K562 (cell line): ENCODE data around the gene TUBB2A. TPM values are rescaled to one million over a fixed set of nuclear protein-coding genes. Genes with fewer than 3 reads are reported as not detected.

ENCODE experiments used
- CCNT2 ChIP-seq: IDR thresholded peaks from 2 replicates; pipeline ENCODE4 v1.6.1; 2011; ENCODE audit warnings: borderline replicate concordance, low read depth, mild to moderate bottlenecking, moderate library complexity, mixed read lengths, low read length; ENCODE audit not compliant: insufficient read length; ENCODE audit errors: extremely low read depth
- ETV6 ChIP-seq, 3 experiments: fragments of 150-350 bp in 1 of 3; sonication (generic) in 1 of 3; formaldehyde crosslinking in 1 of 3; IDR thresholded peaks; 2 replicates each; pipeline versions ENCODE4 v1.6.1 to v1.8.0; 2014 to 2022; ENCODE audit warnings: borderline replicate concordance in 2 of 3, low read depth in 2 of 3, antibody characterized with exemption in 1 of 3, low read length in 1 of 3, mild to moderate bottlenecking in 1 of 3, missing genetic modification reagents in 1 of 3
- HDGF ChIP-seq: fragments of 450-650 bp; IDR thresholded peaks from 2 replicates; pipeline ENCODE4 v1.6.1; 2016
- KLF16 ChIP-seq: IDR thresholded peaks from 2 replicates; pipeline ENCODE4 v1.6.1; 2016; ENCODE audit warnings: antibody characterized with exemption
- MTA1 ChIP-seq: fragments of 450-650 bp; IDR thresholded peaks from 2 replicates; pipeline ENCODE4 v1.6.1; 2017; ENCODE audit warnings: borderline replicate concordance
- OTX1 ChIP-seq: fragments of 450-650 bp; formaldehyde crosslinking; IDR thresholded peaks from 2 replicates; pipeline ENCODE4 v1.4.0; 2022; ENCODE audit warnings: mild to moderate bottlenecking
- PRPF4 ChIP-seq: fragments of 200-400 bp; formaldehyde crosslinking; IDR thresholded peaks from one replicate; pipeline ENCODE4 v1.6.1; 2017; ENCODE audit warnings: low read length, low read depth, mild to moderate bottlenecking; ENCODE audit not compliant: insufficient read depth, poor library complexity, severe bottlenecking
- RBFOX2 ChIP-seq: fragments of 200-400 bp; formaldehyde crosslinking; IDR thresholded peaks from 2 replicates; pipeline ENCODE4 v1.6.1; 2017; ENCODE audit warnings: low read depth, mild to moderate bottlenecking, low read length, moderate library complexity
- TARDBP ChIP-seq: fragments of 450-650 bp; IDR thresholded peaks from 2 replicates; pipeline ENCODE4 v1.6.1; 2016
- ZFX ChIP-seq: sonication (generic); formaldehyde crosslinking; IDR thresholded peaks from 2 replicates; pipeline ENCODE4 v1.8.0; 2022; ENCODE audit warnings: mild to moderate bottlenecking, missing genetic modification reagents, moderate library complexity
- ZNF75A ChIP-seq: fragments of 450-650 bp; formaldehyde crosslinking; IDR thresholded peaks from 2 replicates; pipeline ENCODE4 v1.4.0; 2020; ENCODE audit warnings: mild to moderate bottlenecking
- ZNF766 ChIP-seq: fragments of 200-800 bp; sonication (Bioruptor generic); conservative IDR thresholded peaks from 2 replicates; pipeline ENCODE4 v1.6.1; 2016; ENCODE audit warnings: missing genetic modification characterization, missing compliant biosample characterization
- polyA plus RNA-seq, 8 experiments: library from polyadenylated mRNA; depleted of rRNA in 4 of 8; stranded (reverse) in 5 of 8; unstranded in 3 of 8; fragments of >200 nt; fragmentation: Nextera tagmentation in 2 of 8; fragmentation: Illumina TruSeq in 1 of 8; extraction: Ambion mirVana in 2 of 8; extraction: Trizol in 1 of 8; gene quantifications; 2 replicates each; pipeline versions ENCODE4 v1.2.1 to v1.2.3, GENCODE V29; 2011 to 2014; ENCODE audit warnings: inconsistent platforms in 1 of 8, missing spikeins in 1 of 8
- total RNA-seq, 7 experiments: library from RNA; depleted of rRNA in 6 of 7; stranded (reverse); fragments of >200 nt in 6 of 7; fragmentation: Illumina TruSeq in 2 of 7; extraction: Trizol in 2 of 7; gene quantifications; 2 replicates each; pipeline versions ENCODE4 v1.2.1 to v1.2.3, GENCODE V29; 2011 to 2021; ENCODE audit warnings: low replicate concordance in 1 of 7
- TF ChIP-seq, protein P1 (sequence below): fragments of 250-450 bp; sonication (Bioruptor Pico); IDR thresholded peaks from 2 replicates; pipeline ENCODE4 v1.8.0; 2021; ENCODE audit warnings: mild to moderate bottlenecking, moderate library complexity
- TF ChIP-seq, protein P2 (sequence below): fragments of 450-650 bp; formaldehyde crosslinking; IDR thresholded peaks from 2 replicates; pipeline ENCODE4 v1.4.0; 2020; ENCODE audit warnings: mild to moderate bottlenecking, moderate library complexity
- TF ChIP-seq, protein P3 (sequence below): fragments of 450-650 bp; IDR thresholded peaks from 2 replicates; pipeline ENCODE4 v1.6.1; 2016; ENCODE audit warnings: mild to moderate bottlenecking
- TF ChIP-seq, protein P4 (sequence below): sonication (generic); formaldehyde crosslinking; IDR thresholded peaks from 2 replicates; pipeline ENCODE4 v1.8.1; 2022; ENCODE audit warnings: missing genetic modification reagents
- TF ChIP-seq, protein P5 (sequence below): IDR thresholded peaks from 2 replicates; pipeline ENCODE4 v1.6.1; 2016; ENCODE audit warnings: missing genetic modification characterization, missing compliant biosample characterization
- TF ChIP-seq, protein P6 (sequence below): fragments of 250-450 bp; sonication (Bioruptor Pico); IDR thresholded peaks from 2 replicates; pipeline ENCODE4 v1.4.0; 2020; ENCODE audit warnings: mild to moderate bottlenecking

Gene TUBB2A
- total and polyA plus RNA-seq, 9 of the 15 experiments (the other 6 are each of a cell fraction or from before 2014, with no cell fraction given): 3.6 to 92.1 (median 45.6) TPM

DNA sequence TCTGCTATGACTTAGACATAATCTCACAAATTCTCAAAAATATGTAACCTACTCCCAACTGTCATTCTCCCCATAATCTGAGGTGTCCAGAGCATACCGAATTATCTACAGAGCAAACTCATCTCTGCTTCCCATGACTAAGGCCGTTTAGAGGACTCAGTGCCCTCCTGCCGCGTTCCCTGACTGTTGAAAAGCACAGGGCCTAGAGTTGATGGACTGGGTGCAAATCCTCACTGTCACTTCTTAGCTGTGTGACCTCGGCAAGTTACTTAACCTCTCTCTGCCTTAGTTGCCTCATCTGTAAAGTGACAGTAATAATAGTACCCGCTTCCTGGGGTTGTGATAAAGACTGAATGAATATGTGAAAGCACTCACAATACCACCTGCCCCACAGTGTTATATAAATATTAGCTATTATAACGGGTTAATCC is 4.7 kb upstream of the TUBB2A start (continued):
- TF ChIP-seq, protein P1, sequence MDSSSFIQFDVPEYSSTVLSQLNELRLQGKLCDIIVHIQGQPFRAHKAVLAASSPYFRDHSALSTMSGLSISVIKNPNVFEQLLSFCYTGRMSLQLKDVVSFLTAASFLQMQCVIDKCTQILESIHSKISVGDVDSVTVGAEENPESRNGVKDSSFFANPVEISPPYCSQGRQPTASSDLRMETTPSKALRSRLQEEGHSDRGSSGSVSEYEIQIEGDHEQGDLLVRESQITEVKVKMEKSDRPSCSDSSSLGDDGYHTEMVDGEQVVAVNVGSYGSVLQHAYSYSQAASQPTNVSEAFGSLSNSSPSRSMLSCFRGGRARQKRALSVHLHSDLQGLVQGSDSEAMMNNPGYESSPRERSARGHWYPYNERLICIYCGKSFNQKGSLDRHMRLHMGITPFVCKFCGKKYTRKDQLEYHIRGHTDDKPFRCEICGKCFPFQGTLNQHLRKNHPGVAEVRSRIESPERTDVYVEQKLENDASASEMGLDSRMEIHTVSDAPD (CRISPR knock-in tag): no peak
- TF ChIP-seq, protein P2, sequence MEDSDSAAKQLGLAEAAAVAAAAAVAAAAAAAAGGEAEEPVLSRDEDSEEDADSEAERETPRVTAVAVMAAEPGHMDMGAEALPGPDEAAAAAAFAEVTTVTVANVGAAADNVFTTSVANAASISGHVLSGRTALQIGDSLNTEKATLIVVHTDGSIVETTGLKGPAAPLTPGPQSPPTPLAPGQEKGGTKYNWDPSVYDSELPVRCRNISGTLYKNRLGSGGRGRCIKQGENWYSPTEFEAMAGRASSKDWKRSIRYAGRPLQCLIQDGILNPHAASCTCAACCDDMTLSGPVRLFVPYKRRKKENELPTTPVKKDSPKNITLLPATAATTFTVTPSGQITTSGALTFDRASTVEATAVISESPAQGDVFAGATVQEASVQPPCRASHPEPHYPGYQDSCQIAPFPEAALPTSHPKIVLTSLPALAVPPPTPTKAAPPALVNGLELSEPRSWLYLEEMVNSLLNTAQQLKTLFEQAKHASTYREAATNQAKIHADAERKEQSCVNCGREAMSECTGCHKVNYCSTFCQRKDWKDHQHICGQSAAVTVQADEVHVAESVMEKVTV: no peak
- TF ChIP-seq KLF16 (no peak), MTA1 (peak; percentile 33; the same call in 1 of the 2 replicates), ZFX (CRISPR knock-in tag) (peak; percentile 46; the same call in 1 of the 2 replicates), CCNT2 (no peak), TARDBP (no peak), PRPF4 (no peak), ZNF766 (CRISPR knock-in tag) (no peak), RBFOX2 (no peak), HDGF (0 out of 2 replicates have a peak, but pooled peaks have one; percentile 77), OTX1 (CRISPR knock-in tag) (peak; percentile 11; the same call in 1 of the 2 replicates), ZNF75A (CRISPR knock-in tag) (no peak), ETV6 (IDR thresholded peaks at IDR 0.05; ENCODE audit: borderline replicate concordance in 1 of 2, low read depth in 2 of 2, low read length in 1 of 2) (0 out of 4 replicates have a peak, but pooled peaks of 1 of the 2 experiments have one; percentile 32), ETV6 (CRISPR knock-in tag; IDR thresholded peaks at IDR 0.05; ENCODE audit: borderline replicate concordance) (no peak)
- TF ChIP-seq, protein P3, sequence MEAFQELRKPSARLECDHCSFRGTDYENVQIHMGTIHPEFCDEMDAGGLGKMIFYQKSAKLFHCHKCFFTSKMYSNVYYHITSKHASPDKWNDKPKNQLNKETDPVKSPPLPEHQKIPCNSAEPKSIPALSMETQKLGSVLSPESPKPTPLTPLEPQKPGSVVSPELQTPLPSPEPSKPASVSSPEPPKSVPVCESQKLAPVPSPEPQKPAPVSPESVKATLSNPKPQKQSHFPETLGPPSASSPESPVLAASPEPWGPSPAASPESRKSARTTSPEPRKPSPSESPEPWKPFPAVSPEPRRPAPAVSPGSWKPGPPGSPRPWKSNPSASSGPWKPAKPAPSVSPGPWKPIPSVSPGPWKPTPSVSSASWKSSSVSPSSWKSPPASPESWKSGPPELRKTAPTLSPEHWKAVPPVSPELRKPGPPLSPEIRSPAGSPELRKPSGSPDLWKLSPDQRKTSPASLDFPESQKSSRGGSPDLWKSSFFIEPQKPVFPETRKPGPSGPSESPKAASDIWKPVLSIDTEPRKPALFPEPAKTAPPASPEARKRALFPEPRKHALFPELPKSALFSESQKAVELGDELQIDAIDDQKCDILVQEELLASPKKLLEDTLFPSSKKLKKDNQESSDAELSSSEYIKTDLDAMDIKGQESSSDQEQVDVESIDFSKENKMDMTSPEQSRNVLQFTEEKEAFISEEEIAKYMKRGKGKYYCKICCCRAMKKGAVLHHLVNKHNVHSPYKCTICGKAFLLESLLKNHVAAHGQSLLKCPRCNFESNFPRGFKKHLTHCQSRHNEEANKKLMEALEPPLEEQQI: no peak
- TF ChIP-seq, protein P4, sequence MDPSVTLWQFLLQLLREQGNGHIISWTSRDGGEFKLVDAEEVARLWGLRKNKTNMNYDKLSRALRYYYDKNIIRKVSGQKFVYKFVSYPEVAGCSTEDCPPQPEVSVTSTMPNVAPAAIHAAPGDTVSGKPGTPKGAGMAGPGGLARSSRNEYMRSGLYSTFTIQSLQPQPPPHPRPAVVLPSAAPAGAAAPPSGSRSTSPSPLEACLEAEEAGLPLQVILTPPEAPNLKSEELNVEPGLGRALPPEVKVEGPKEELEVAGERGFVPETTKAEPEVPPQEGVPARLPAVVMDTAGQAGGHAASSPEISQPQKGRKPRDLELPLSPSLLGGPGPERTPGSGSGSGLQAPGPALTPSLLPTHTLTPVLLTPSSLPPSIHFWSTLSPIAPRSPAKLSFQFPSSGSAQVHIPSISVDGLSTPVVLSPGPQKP (CRISPR knock-in tag): no peak
- TF ChIP-seq, protein P5, sequence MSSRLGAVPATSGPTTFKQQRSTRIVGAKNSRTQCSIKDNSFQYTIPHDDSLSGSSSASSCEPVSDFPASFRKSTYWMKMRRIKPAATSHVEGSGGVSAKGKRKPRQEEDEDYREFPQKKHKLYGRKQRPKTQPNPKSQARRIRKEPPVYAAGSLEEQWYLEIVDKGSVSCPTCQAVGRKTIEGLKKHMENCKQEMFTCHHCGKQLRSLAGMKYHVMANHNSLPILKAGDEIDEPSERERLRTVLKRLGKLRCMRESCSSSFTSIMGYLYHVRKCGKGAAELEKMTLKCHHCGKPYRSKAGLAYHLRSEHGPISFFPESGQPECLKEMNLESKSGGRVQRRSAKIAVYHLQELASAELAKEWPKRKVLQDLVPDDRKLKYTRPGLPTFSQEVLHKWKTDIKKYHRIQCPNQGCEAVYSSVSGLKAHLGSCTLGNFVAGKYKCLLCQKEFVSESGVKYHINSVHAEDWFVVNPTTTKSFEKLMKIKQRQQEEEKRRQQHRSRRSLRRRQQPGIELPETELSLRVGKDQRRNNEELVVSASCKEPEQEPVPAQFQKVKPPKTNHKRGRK (tag): peak; percentile 69
- TF ChIP-seq, protein P6, sequence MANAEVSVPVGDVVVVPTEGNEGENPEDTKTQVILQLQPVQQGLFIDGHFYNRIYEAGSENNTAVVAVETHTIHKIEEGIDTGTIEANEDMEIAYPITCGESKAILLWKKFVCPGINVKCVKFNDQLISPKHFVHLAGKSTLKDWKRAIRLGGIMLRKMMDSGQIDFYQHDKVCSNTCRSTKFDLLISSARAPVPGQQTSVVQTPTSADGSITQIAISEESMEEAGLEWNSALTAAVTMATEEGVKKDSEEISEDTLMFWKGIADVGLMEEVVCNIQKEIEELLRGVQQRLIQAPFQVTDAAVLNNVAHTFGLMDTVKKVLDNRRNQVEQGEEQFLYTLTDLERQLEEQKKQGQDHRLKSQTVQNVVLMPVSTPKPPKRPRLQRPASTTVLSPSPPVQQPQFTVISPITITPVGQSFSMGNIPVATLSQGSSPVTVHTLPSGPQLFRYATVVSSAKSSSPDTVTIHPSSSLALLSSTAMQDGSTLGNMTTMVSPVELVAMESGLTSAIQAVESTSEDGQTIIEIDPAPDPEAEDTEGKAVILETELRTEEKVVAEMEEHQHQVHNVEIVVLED (CRISPR knock-in tag): no peak
